Neural cell (in vitro differentiated cells): ENCODE measurements around the gene KCNK6.

Experiments
- CTCF ChIP-seq: fragments of 450-650 bp; IDR thresholded peaks from 2 replicates; pipeline ENCODE4 v1.5.1; 2014; ENCODE audit warnings: antibody characterized with exemption, mild to moderate bottlenecking, moderate library complexity; ENCODE audit not compliant: poor library complexity, severe bottlenecking
- EZH2 ChIP-seq: fragments of 200-600, 300-800 bp; shearing (Covaris generic), sonication (generic); IDR thresholded peaks from 2 replicates; pipeline ENCODE4 v1.6.1; 2014; ENCODE audit warnings: antibody characterized with exemption, low read length, borderline replicate concordance, mild to moderate bottlenecking; ENCODE audit not compliant: insufficient read depth, poor library complexity, severe bottlenecking
- POLR2AphosphoS5 ChIP-seq: IDR thresholded peaks from 2 replicates; pipeline ENCODE4 v1.6.1; 2012
- RAD21 ChIP-seq: fragments of 450-650 bp; conservative IDR thresholded peaks from 2 replicates; pipeline ENCODE4 v1.6.1; 2014; ENCODE audit warnings: antibody characterized with exemption, mild to moderate bottlenecking, moderate library complexity
- REST ChIP-seq: IDR thresholded peaks from 2 replicates; pipeline ENCODE4 v1.6.1; 2012; ENCODE audit warnings: borderline replicate concordance
- TAF1 ChIP-seq: IDR thresholded peaks from 2 replicates; pipeline ENCODE4 v1.6.1; 2012; ENCODE audit warnings: low read depth

GRCh38 chr19:38304352-38304865, 15.2 kb upstream of the KCNK6 start:
- no peak for TF ChIP-seq CTCF
- no peak for TF ChIP-seq POLR2AphosphoS5
- TF ChIP-seq TAF1: no peak
- TF ChIP-seq REST: no peak
- no peak for TF ChIP-seq RAD21
- TF ChIP-seq EZH2: no peak
